WTC11 (cell line): ENCODE results near the gene ALG8. TPM values are rescaled to one million over a fixed set of nuclear protein-coding genes. Genes with fewer than 3 reads are reported as not detected.

ENCODE experiments used
- ATAC-seq: fragments of 200-7000 bp; cut with Tn5 transposase; 2 replicates; pipeline ENCODE4 v1.10.0; 2021; ENCODE audit warnings: mild to moderate bottlenecking, moderate library complexity
- CTCF ChIA-PET: fragments of 300-600 bp; sonication (Branson Sonifier 250); formaldehyde crosslinking; loops from one replicate; lab custom pipeline; 2021; ENCODE audit warnings: antibody characterized with exemption; lab: Charles Lee
- POLR2A ChIA-PET: fragments of 350-600 bp; sonication (Branson Sonifier 250); formaldehyde crosslinking; loops from one replicate; lab custom pipeline; 2021; ENCODE audit warnings: antibody characterized with exemption; lab: Charles Lee
- DNase-seq: peaks from one replicate; pipeline ENCODE4 v3.0.0; 2021; ENCODE audit warnings: low spot score
- H3K27ac Mint-ChIP-seq: 2 replicates; pipeline ENCODE4 v1.8.0; 2021; ENCODE audit warnings: mixed read lengths
- H3K27me3 Mint-ChIP-seq: 2 replicates; pipeline ENCODE4 v1.8.0; 2021; ENCODE audit warnings: low read depth, mild to moderate bottlenecking, moderate library complexity, mixed read lengths
- H3K36me3 Mint-ChIP-seq: 2 replicates; pipeline ENCODE4 v1.8.0; 2021; ENCODE audit warnings: mixed read lengths
- H3K4me1 Mint-ChIP-seq: 2 replicates; pipeline ENCODE4 v1.8.0; 2022; ENCODE audit warnings: mixed read lengths
- H3K4me3 Mint-ChIP-seq: 2 replicates; pipeline ENCODE4 v1.8.0; 2021; ENCODE audit warnings: mild to moderate bottlenecking, moderate library complexity, mixed read lengths
- H3K9me3 Mint-ChIP-seq: 2 replicates; pipeline ENCODE4 v1.8.0; 2021; ENCODE audit warnings: mixed read lengths
- CREM ChIP-seq: sonication (generic); formaldehyde crosslinking; IDR thresholded peaks from 2 replicates; pipeline ENCODE4 v1.8.1; 2022; ENCODE audit warnings: mild to moderate bottlenecking, missing genetic modification reagents, moderate library complexity
- E2F5 ChIP-seq: sonication (generic); formaldehyde crosslinking; IDR thresholded peaks from 2 replicates; pipeline ENCODE4 v1.8.1; 2022; ENCODE audit warnings: mild to moderate bottlenecking, moderate library complexity, missing genetic modification reagents
- GTF2I ChIP-seq: fragments of 250-450 bp; sonication (Bioruptor Pico); conservative IDR thresholded peaks from 2 replicates; pipeline ENCODE4 v1.4.0; 2021; ENCODE audit warnings: mild to moderate bottlenecking
- IRF2 ChIP-seq: sonication (generic); formaldehyde crosslinking; IDR thresholded peaks from 2 replicates; pipeline ENCODE4 v1.8.0; 2022; ENCODE audit warnings: low read depth, missing genetic modification reagents, borderline replicate concordance
- MYBL2 ChIP-seq: sonication (generic); formaldehyde crosslinking; IDR thresholded peaks from 2 replicates; pipeline ENCODE4 v1.8.1; 2023; ENCODE audit warnings: mild to moderate bottlenecking, moderate library complexity, missing genetic modification reagents
- SOX15 ChIP-seq: fragments of 250-450 bp; sonication (Bioruptor Pico); IDR thresholded peaks from 2 replicates; pipeline ENCODE4 v1.9.0; 2021; ENCODE audit warnings: mild to moderate bottlenecking
- TCF7 ChIP-seq: sonication (generic); formaldehyde crosslinking; IDR thresholded peaks from 2 replicates; pipeline ENCODE4 v1.8.0; 2022; ENCODE audit warnings: mild to moderate bottlenecking, low read depth, missing genetic modification reagents, moderate library complexity
- TEAD4 ChIP-seq: sonication (generic); formaldehyde crosslinking; IDR thresholded peaks from 2 replicates; pipeline ENCODE4 v1.8.0; 2022; ENCODE audit warnings: mild to moderate bottlenecking, missing genetic modification reagents
- ZNF121 ChIP-seq: sonication (generic); formaldehyde crosslinking; IDR thresholded peaks from 2 replicates; pipeline ENCODE4 v1.8.0; 2023; ENCODE audit warnings: missing genetic modification reagents
- ZNF138 ChIP-seq: sonication (generic); formaldehyde crosslinking; conservative IDR thresholded peaks from 2 replicates; pipeline ENCODE4 v1.8.1; 2022; ENCODE audit warnings: mild to moderate bottlenecking, moderate library complexity, missing genetic modification reagents
- ZNF219 ChIP-seq: sonication (generic); formaldehyde crosslinking; IDR thresholded peaks from 2 replicates; pipeline ENCODE4 v1.8.0; 2023; ENCODE audit warnings: missing genetic modification reagents, mild to moderate bottlenecking, borderline replicate concordance
- ZNF396 ChIP-seq: fragments of 250-450 bp; sonication (Bioruptor Pico); IDR thresholded peaks from 2 replicates; pipeline ENCODE4 v1.8.0; 2021; ENCODE audit warnings: mild to moderate bottlenecking, moderate library complexity, borderline replicate concordance
- ZNF532 ChIP-seq: fragments of 250-450 bp; sonication (Bioruptor Pico); IDR thresholded peaks from 2 replicates; pipeline ENCODE4 v1.9.0; 2021; ENCODE audit warnings: mild to moderate bottlenecking, borderline replicate concordance
- ZNF671 ChIP-seq: fragments of 250-450 bp; sonication (Bioruptor Pico); IDR thresholded peaks from 2 replicates; pipeline ENCODE4 v1.8.0; 2021; ENCODE audit warnings: mild to moderate bottlenecking
- total RNA-seq: library from RNA; stranded (reverse); gene quantifications from 3 replicates; pipeline ENCODE4 v1.2.3, GENCODE V29; 2021
- TF ChIP-seq, protein P1 (sequence below): sonication (generic); formaldehyde crosslinking; IDR thresholded peaks from 2 replicates; pipeline ENCODE4 v1.8.0; 2022; ENCODE audit warnings: mild to moderate bottlenecking, missing genetic modification reagents
- TF ChIP-seq, protein P2 (sequence below): fragments of 250-450 bp; sonication (Bioruptor Pico); IDR thresholded peaks from 2 replicates; pipeline ENCODE4 v1.9.0; 2021; ENCODE audit warnings: mild to moderate bottlenecking
- TF ChIP-seq, protein P3 (sequence below): fragments of 200-600 bp; IDR thresholded peaks from 2 replicates; pipeline ENCODE4 v1.8.0; 2022; ENCODE audit warnings: antibody characterized with exemption

The ALG8 gene
- total RNA-seq, 1 experiment from 2014 or later = 63.8 TPM

- TF ChIP-seq ZNF532 (CRISPR knock-in tag) (no peak), E2F5 (peak; percentile 49; the same call in 1 of the 2 replicates), ZNF138 (CRISPR knock-in tag) (no peak), GTF2I (CRISPR knock-in tag) (peak; percentile 100), ZNF121 (CRISPR knock-in tag) (peak; percentile 83), TCF7 (CRISPR knock-in tag) (no peak), ZNF671 (CRISPR knock-in tag) (no peak), ZNF396 (no peak), TEAD4 (no peak), SOX15 (CRISPR knock-in tag) (no peak)
- TF ChIP-seq, protein P1, sequence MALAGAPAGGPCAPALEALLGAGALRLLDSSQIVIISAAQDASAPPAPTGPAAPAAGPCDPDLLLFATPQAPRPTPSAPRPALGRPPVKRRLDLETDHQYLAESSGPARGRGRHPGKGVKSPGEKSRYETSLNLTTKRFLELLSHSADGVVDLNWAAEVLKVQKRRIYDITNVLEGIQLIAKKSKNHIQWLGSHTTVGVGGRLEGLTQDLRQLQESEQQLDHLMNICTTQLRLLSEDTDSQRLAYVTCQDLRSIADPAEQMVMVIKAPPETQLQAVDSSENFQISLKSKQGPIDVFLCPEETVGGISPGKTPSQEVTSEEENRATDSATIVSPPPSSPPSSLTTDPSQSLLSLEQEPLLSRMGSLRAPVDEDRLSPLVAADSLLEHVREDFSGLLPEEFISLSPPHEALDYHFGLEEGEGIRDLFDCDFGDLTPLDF (CRISPR knock-in tag) = no peak
- TF ChIP-seq, protein P2, sequence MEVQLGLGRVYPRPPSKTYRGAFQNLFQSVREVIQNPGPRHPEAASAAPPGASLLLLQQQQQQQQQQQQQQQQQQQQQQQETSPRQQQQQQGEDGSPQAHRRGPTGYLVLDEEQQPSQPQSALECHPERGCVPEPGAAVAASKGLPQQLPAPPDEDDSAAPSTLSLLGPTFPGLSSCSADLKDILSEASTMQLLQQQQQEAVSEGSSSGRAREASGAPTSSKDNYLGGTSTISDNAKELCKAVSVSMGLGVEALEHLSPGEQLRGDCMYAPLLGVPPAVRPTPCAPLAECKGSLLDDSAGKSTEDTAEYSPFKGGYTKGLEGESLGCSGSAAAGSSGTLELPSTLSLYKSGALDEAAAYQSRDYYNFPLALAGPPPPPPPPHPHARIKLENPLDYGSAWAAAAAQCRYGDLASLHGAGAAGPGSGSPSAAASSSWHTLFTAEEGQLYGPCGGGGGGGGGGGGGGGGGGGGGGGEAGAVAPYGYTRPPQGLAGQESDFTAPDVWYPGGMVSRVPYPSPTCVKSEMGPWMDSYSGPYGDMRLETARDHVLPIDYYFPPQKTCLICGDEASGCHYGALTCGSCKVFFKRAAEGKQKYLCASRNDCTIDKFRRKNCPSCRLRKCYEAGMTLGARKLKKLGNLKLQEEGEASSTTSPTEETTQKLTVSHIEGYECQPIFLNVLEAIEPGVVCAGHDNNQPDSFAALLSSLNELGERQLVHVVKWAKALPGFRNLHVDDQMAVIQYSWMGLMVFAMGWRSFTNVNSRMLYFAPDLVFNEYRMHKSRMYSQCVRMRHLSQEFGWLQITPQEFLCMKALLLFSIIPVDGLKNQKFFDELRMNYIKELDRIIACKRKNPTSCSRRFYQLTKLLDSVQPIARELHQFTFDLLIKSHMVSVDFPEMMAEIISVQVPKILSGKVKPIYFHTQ = no peak
Measured at GRCh38 chr11:78188286-78189173, 49.1 kb upstream of the ALG8 start, which contains the start of the genes KCTD21 and USP35 (continued).

- DNase-seq = no peak
- H3K36me3 Mint-ChIP-seq = no peaks in the 10 kb centered on the region; the same call in 1 of the 2 replicates
- TF ChIP-seq ZNF532 (CRISPR knock-in tag) = no peak
- no peak for TF ChIP-seq ZNF219 (CRISPR knock-in tag)
- TF ChIP-seq, protein P3, sequence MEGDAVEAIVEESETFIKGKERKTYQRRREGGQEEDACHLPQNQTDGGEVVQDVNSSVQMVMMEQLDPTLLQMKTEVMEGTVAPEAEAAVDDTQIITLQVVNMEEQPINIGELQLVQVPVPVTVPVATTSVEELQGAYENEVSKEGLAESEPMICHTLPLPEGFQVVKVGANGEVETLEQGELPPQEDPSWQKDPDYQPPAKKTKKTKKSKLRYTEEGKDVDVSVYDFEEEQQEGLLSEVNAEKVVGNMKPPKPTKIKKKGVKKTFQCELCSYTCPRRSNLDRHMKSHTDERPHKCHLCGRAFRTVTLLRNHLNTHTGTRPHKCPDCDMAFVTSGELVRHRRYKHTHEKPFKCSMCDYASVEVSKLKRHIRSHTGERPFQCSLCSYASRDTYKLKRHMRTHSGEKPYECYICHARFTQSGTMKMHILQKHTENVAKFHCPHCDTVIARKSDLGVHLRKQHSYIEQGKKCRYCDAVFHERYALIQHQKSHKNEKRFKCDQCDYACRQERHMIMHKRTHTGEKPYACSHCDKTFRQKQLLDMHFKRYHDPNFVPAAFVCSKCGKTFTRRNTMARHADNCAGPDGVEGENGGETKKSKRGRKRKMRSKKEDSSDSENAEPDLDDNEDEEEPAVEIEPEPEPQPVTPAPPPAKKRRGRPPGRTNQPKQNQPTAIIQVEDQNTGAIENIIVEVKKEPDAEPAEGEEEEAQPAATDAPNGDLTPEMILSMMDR = no peak
- no peak for TF ChIP-seq MYBL2 (CRISPR knock-in tag)
- no peak for TF ChIP-seq IRF2 (CRISPR knock-in tag)
- no peak for TF ChIP-seq CREM
- TF ChIP-seq ZNF121 (CRISPR knock-in tag) = no peak
Measured at GRCh38 chr11:78187366-78188285, 48.2 kb upstream of the ALG8 start.

More at GRCh38 chr11:78187366-78188285, 48.2 kb upstream of the ALG8 start:
- POLR2A ChIA-PET = interaction anchor here (0.8 to 1.5 kb wide), 4 partner anchors 8 to 230 kb away, joined by 3 to 9 read pairs (median 3); partner anchors contain the start of genes ALG8 and GAB2
- ATAC-seq = no peak
- H3K27me3 Mint-ChIP-seq = no peaks in the 10 kb centered on the region; the same call in 1 of the 2 replicates
- H3K9me3 Mint-ChIP-seq = no peaks in the 10 kb centered on the region
- peaks cover 23% of the 10 kb centered on the region for H3K4me1 Mint-ChIP-seq
- H3K4me3 Mint-ChIP-seq = peak overlapping the region; percentile 91
- no peak overlapping the region; the same call in 1 of the 2 replicates for H3K27ac Mint-ChIP-seq
- CTCF ChIA-PET = interaction anchor here (0.5 to 2.2 kb wide), 10 partner anchors 10 to 544 kb away, joined by 3 to 11 read pairs (median 4); partner anchors contain the start of genes ALG8 and GAB2
